ENCODE measurements around the gene TGM1. TPM values are rescaled to one million over a fixed set of nuclear protein-coding genes. Genes with fewer than 3 reads are reported as not detected.

TGM1 gene
- total RNA-seq, 1 experiment from 2014 or later = 26.2 TPM

DNA sequence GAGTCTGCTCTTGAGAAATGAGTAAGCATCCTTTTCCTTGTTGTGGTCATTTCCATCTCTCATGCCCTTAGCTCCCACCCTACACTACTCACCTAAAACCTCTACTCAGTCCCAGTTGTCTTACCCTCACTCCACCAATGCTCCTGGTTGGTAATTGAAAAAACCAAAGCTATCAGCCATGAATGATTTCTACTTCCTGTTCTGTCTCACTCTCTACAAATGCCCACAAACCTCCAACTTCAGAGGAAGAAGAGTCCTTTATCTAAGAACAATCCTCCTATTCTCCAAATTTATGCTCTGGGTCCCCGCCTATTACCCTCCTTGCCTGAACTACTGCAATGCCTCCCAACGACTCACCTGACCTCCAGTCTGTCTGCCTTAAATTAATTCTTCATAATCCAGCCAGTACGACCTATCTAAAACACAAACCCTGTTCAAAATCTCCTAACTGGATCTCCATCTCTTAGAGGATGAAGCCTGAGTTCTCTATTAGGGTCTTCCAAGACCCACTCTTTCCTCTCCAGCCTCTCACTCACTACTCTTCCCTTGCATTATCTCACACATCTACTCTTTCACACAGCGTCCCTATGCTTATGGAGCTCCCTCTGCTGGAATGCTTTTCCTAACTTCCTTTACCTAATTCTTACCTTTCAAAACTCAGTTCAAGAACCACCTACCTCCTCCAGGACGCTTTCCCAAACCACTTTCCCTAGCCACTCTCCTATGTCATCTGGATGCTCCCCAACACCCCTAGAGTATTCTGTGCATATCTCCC lies 34.4 kb upstream of the TGM1 start:
- CTCF ChIA-PET = interaction anchor here (0.6 to 11.2 kb wide), 33 partner anchors 8 to 976 kb away, joined by 3 to 414 read pairs (median 4); partner anchors contain the start of genes CHMP4A, CIDEB, GMPR2 and IRF9
- Mint-ChIP-seq H3K27me3 (ENCODE audit: insufficient read depth, unreplicated experiment) (no peaks in the 10 kb centered on the region), H3K4me1 (ENCODE audit: insufficient read depth, unreplicated experiment) (peaks cover 33% of the 10 kb centered on the region), H3K9me3 (ENCODE audit: unreplicated experiment) (no peaks in the 10 kb centered on the region), H3K4me3 (ENCODE audit: unreplicated experiment) (peak overlapping the region; percentile 22), H3K27ac (ENCODE audit: low read depth, unreplicated experiment) (peak overlapping the region; percentile 11), H3K36me3 (ENCODE audit: insufficient read depth, unreplicated experiment) (peaks cover 64% of the 10 kb centered on the region)
- DNase-seq (ENCODE audit: unreplicated experiment) = peak; percentile 71
- no TSS peak for BruUV-seq (replicated peaks)
- POLR2A ChIA-PET = interaction anchor here (0.5 to 7.6 kb wide), 24 partner anchors 8 to 189 kb away, joined by 3 to 187 read pairs (median 4); partner anchors contain the start of genes CHMP4A, CIDEB, DCAF11 and GMPR2
- TF ChIP-seq CTCF (IDR thresholded peaks at IDR 0.05; ENCODE audit: unreplicated experiment) = peak; percentile 43
- intact Hi-C loops (cut with micrococcal nuclease) = loop anchor here (1.0 to 5.0 kb wide), 4 partner anchors 26 to 190 kb away; partner anchors contain the start of genes MDP1 and RABGGTA

DNA sequence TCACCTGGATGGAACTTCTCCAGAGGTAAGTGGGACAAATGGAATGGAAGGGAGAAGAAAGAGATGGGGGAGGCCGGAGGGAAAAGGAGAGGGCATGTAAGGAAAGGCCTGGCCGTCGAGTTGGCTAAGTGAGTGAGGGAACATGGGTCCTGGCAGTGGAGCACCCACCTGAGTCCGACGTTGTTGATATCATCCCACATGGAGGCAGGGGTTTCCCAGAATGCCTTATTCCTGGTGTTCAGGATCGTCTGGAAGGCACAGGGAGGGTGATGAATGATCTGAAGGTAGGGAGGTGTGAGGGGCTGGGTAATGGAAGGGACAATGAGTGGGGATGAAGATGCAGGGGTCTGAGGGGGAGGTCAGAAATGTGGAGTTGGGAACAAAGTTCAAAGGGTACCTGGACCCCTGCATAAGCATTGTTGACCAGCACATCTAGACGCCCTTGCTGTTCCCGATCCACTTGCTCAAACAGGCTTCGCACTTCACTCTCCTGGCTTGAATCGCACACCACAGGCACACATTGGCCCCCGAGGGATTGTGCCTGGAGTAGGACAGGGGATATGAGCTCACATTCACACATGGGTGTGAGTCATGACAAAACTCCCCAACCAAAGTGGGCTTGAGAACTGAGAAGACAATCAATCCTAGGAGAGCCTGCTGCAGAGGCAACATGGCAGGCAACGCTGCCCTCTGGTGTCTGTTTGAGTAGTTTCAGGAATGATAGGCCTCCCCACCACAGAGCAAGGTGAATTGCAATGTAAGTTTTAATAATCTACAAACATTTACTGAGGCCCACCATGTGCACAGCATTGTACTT lies 33.6 kb upstream of the TGM1 start:
- BruUV-seq (replicated peaks) = no TSS peak
- peaks cover 33% of the 10 kb centered on the region for H3K4me1 Mint-ChIP-seq (ENCODE audit: insufficient read depth, unreplicated experiment)
- peaks cover 61% of the 10 kb centered on the region for H3K36me3 Mint-ChIP-seq (ENCODE audit: insufficient read depth, unreplicated experiment)
- H3K27ac Mint-ChIP-seq (ENCODE audit: low read depth, unreplicated experiment) = peak overlapping the region; percentile 11
- peak overlapping the region; percentile 46 for H3K4me3 Mint-ChIP-seq (ENCODE audit: unreplicated experiment)
- intact Hi-C loops (cut with micrococcal nuclease) = loop anchor here (1.0 to 5.0 kb wide), 4 partner anchors 25 to 189 kb away; partner anchors contain the start of genes MDP1 and RABGGTA
- POLR2A ChIA-PET = interaction anchor here (0.5 to 7.6 kb wide), 22 partner anchors 9 to 685 kb away, joined by 3 to 187 read pairs (median 6); partner anchors contain the start of genes CHMP4A, CIDEB, DCAF11 and GMPR2
- peak; percentile 71 for TF ChIP-seq CTCF (IDR thresholded peaks at IDR 0.05; ENCODE audit: unreplicated experiment)
- CTCF ChIA-PET = interaction anchor here (0.6 to 11.2 kb wide), 28 partner anchors 9 to 975 kb away, joined by 3 to 414 read pairs (median 6); partner anchors contain the start of genes CHMP4A, CIDEB, GMPR2 and IRF9
- no peaks in the 10 kb centered on the region for H3K9me3 Mint-ChIP-seq (ENCODE audit: unreplicated experiment)
- no peaks in the 10 kb centered on the region for H3K27me3 Mint-ChIP-seq (ENCODE audit: insufficient read depth, unreplicated experiment)
- peak; percentile 93 for DNase-seq (ENCODE audit: unreplicated experiment)

- H3K27ac Mint-ChIP-seq (ENCODE audit: low read depth, unreplicated experiment) = no peak overlapping the region
- H3K4me3 Mint-ChIP-seq (ENCODE audit: unreplicated experiment) = no peak overlapping the region
- H3K27me3 Mint-ChIP-seq (ENCODE audit: insufficient read depth, unreplicated experiment) = no peaks in the 10 kb centered on the region
- ChIA-PET CTCF (interaction anchor here (0.7 to 5.5 kb wide), 8 partner anchors 9 to 51 kb away, joined by 3 to 39 read pairs (median 6); partner anchors contain the start of genes CIDEB, LTB4R2, RABGGTA and TINF2), POLR2A (interaction anchor here (1.6 to 4.5 kb wide), 3 partner anchors 11 to 22 kb away, joined by 5 to 33 read pairs (median 13); partner anchors contain the start of gene RABGGTA)
- no peak for DNase-seq (ENCODE audit: unreplicated experiment)
- no TSS peak for BruUV-seq (replicated peaks)
- TF ChIP-seq CTCF (IDR thresholded peaks at IDR 0.05; ENCODE audit: unreplicated experiment) = no peak
- peaks cover 22% of the 10 kb centered on the region for H3K4me1 Mint-ChIP-seq (ENCODE audit: insufficient read depth, unreplicated experiment)
- no peaks in the 10 kb centered on the region for H3K9me3 Mint-ChIP-seq (ENCODE audit: unreplicated experiment)
- peaks cover 68% of the 10 kb centered on the region for H3K36me3 Mint-ChIP-seq (ENCODE audit: insufficient read depth, unreplicated experiment)
- intact Hi-C loops (cut with micrococcal nuclease) = no loop called here
These were observed 30.5 kb upstream of the TGM1 start for GRCh38 chr14:24293525-24293924.

Data from MCF 10A (cell line).